Thyroid gland (tissue), 4 donors: ENCODE data around the gene ANO7.

Experiments used
- CTCF ChIP-seq, 6 experiments: fragments of 200-600 bp in 3 of 6; fragments of 450-650 bp in 3 of 6; sonication (generic) in 3 of 6; IDR thresholded peaks; one replicate each; pipeline ENCODE4 v1.5.1; 2016 to 2019; ENCODE audit warnings: antibody characterized with exemption in 6 of 6, mild to moderate bottlenecking in 2 of 6, inconsistent platforms in 1 of 6, moderate library complexity in 1 of 6
- POLR2A ChIP-seq, 2 donors: fragments of 450-650 bp; IDR thresholded peaks; one replicate each; pipeline ENCODE4 v1.6.1; 2017; ENCODE audit warnings: antibody characterized with exemption in 2 of 2, mild to moderate bottlenecking in 2 of 2, moderate library complexity in 1 of 2

DNA sequence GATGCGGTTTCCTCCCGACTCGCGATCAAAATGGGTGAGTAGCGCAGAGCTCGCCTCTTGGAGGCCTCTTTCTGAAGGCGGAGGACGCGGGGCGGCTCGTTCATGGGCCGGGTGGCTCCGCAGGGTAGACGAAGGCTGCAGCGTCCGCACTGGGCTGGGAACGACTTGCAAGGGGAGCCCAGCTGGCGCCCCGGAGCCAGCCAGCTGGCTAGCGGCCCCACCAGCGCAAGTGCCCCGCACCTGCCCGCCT is 38.9 kb upstream of the ANO7 start:
- TF ChIP-seq CTCF (IDR thresholded peaks at IDR 0.05): no peak
- no peak for TF ChIP-seq POLR2A (IDR thresholded peaks at IDR 0.05)
